ENCODE data around the gene CDC42EP4. TPM values are rescaled to one million over a fixed set of nuclear protein-coding genes. Genes with fewer than 3 reads are reported as not detected.

The CDC42EP4 gene
- total RNA-seq, 2 donors from 2014 or later, result 73.8 to 134 TPM

- Histone ChIP-seq H3K27ac (peak overlapping the region; percentile 58 to 59), H3K9me3 (no peaks in the 10 kb centered on the region), H3K27me3 (replicated peaks; ENCODE audit: insufficient read depth) (no peaks in the 10 kb centered on the region), H3K4me1 (ENCODE audit: control insufficient read depth in 1 of 2, low read depth in 2 of 2) (peaks cover 17 to 56% of the 10 kb centered on the region in 2 donors), H3K4me3 (peak overlapping the region; percentile 59), H3K36me3 (no peaks in the 10 kb centered on the region)
- DNase-seq (ENCODE audit: low spot score) (no peak), ATAC-seq (ENCODE audit: insufficient number of reproducible peaks, low FRiP score, low read depth) (peak; percentile 12)
- no peak for TF ChIP-seq CTCF (IDR thresholded peaks at IDR 0.05)
Observed at GRCh38 chr17:73343168-73343634, 31.4 kb upstream of the CDC42EP4 start.

DNA sequence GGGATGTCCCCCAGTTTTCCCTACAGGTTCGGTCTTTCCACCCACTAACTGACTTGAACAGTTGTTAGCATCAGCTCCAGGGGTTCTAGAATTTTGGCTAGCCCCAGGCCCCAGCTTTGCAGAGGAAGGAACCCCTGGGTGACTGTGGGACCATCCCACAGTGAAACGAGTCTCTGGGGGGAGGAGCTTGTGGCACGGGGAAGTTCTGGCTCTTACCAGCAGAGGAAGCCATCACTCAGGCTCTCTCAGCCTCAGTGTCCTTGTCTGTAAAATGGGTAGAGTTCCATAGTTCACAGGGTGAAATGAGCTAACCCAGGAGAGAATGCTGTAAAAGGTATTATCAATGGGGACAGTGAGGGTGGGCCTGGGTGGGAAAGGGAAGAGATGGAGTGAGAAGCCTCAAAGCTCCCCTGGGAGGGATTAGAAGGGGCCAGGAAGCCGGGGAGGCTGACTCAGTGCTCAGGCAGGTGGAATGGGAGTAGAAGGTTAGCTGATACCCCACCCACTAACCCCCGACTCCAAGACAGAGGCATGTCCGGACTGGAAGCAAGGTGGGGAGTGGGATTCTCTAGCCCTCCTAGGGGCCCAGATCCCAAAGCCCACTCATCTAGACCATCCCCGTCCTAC, 30.9 kb upstream of the CDC42EP4 start:
- ATAC-seq (ENCODE audit: insufficient number of reproducible peaks, low FRiP score, low read depth), result no peak
- TF ChIP-seq CTCF (IDR thresholded peaks at IDR 0.05), result no peak
- Histone ChIP-seq H3K9me3 (no peaks in the 10 kb centered on the region), H3K36me3 (no peaks in the 10 kb centered on the region), H3K27ac (peak overlapping the region; percentile 58 to 59), H3K4me3 (peak overlapping the region; percentile 59), H3K27me3 (replicated peaks; ENCODE audit: insufficient read depth) (no peaks in the 10 kb centered on the region), H3K4me1 (ENCODE audit: control insufficient read depth in 1 of 2, low read depth in 2 of 2) (peaks cover 21 to 57% of the 10 kb centered on the region in 2 donors)
- DNase-seq (ENCODE audit: low spot score), result no peak

- peaks cover 22 to 55% of the 10 kb centered on the region in 2 donors for H3K4me1 ChIP-seq (ENCODE audit: control insufficient read depth in 1 of 2, low read depth in 2 of 2)
- ATAC-seq (ENCODE audit: insufficient number of reproducible peaks, low FRiP score, low read depth) (no peak), DNase-seq (ENCODE audit: low spot score) (peak; percentile 21)
- H3K9me3 ChIP-seq, result no peaks in the 10 kb centered on the region
- TF ChIP-seq CTCF (IDR thresholded peaks at IDR 0.05), result no peak
- no peaks in the 10 kb centered on the region for H3K36me3 ChIP-seq
- H3K4me3 ChIP-seq, result no peak overlapping the region
- peak overlapping the region; percentile 52 to 59 for H3K27ac ChIP-seq
- H3K27me3 ChIP-seq (replicated peaks; ENCODE audit: insufficient read depth), result no peaks in the 10 kb centered on the region
Observed at GRCh38 chr17:73342050-73342522, 30.3 kb upstream of the CDC42EP4 start.

DNA sequence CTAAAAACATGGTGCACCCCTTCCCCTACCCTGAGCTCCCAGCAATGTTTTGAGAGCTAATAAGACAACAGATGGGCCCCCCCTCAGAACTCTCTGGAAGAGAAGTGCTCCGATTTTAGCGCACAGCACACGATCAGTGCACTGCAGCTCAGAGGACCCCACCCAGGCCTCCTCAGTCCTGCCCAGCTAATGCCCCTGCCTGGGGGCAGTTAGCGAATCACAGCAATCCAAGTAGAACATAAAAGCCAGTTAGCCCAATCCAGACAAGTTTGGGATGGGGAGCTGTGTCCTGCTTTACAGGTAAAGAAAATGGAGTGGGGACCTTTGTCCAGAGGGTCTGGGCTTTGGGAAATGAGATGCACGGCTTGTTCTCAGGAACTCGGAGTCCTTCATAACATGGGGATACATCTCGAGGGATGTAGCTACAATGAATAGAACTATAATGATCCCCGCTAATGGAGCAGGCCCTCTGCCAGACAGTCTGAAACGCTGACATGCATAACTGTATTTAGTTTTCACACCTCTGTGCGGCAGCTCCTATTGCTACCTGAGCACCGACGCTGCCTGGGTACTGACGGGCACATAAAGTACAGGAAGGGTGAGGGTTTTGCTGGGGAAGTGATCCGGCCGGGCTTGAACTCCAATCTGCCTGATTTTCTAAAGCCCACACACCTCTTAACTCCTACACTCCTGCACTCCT, 29.7 kb upstream of the CDC42EP4 start:
- DNase-seq (ENCODE audit: low spot score) (no peak), ATAC-seq (ENCODE audit: insufficient number of reproducible peaks, low FRiP score, low read depth) (no peak)
- H3K4me1 ChIP-seq (ENCODE audit: control insufficient read depth in 1 of 2, low read depth in 2 of 2), result peaks cover 22 to 55% of the 10 kb centered on the region in 2 donors
- peak overlapping the region; percentile 52 to 59 for H3K27ac ChIP-seq
- TF ChIP-seq CTCF (IDR thresholded peaks at IDR 0.05), result no peak
- no peak overlapping the region for H3K4me3 ChIP-seq
- H3K9me3 ChIP-seq, result no peaks in the 10 kb centered on the region
- no peaks in the 10 kb centered on the region for H3K36me3 ChIP-seq
- no peaks in the 10 kb centered on the region for H3K27me3 ChIP-seq (replicated peaks; ENCODE audit: insufficient read depth)

DNA sequence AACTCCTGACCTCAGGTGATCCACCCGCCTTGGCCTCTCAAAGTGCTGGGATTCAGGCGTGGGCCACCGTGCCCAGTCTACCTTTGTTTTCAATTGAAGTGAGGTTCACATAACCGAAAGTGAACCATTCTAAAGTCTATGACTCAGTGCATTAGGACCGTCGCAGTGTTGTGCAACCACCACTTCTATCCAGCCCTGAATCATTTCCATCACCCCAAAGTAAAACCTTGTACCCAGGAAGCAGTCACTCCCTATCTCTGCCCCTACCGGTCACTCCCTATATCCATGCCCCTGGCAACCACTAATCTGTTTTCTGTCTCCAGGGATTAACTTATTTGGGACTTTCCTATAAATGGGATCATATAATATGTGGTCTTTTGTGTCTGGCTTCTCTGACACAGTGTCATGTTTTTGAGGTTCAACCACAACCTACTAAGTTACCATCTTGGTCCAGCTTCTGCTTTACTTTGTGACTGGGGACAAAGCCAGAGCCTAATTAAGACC, 28.3 kb upstream of the CDC42EP4 start:
- Histone ChIP-seq H3K27me3 (replicated peaks; ENCODE audit: insufficient read depth) (no peaks in the 10 kb centered on the region), H3K9me3 (no peaks in the 10 kb centered on the region), H3K4me1 (ENCODE audit: control insufficient read depth in 1 of 2, low read depth in 2 of 2) (peaks cover 22 to 57% of the 10 kb centered on the region in 2 donors), H3K27ac (peak overlapping the region; percentile 66 to 88), H3K4me3 (no peak overlapping the region), H3K36me3 (no peaks in the 10 kb centered on the region)
- DNase-seq (ENCODE audit: low spot score) (no peak), ATAC-seq (ENCODE audit: insufficient number of reproducible peaks, low FRiP score, low read depth) (peak; percentile 84)
- peak; percentile 27 for TF ChIP-seq CTCF (IDR thresholded peaks at IDR 0.05)
